Activated CD8-positive, alpha-beta T cell treated with anti-CD3 and anti-CD28 coated beads for 36 hours (primary cell): ENCODE results near the gene WTAP. TPM values are rescaled to one million over a fixed set of nuclear protein-coding genes. Genes with fewer than 3 reads are reported as not detected.

Experiments
- ATAC-seq: fragments of 200-7000 bp; cut with Tn5 transposase; one replicate; pipeline ENCODE4 v1.10.0; 2021; ENCODE audit warnings: mild to moderate bottlenecking, moderate library complexity
- CTCF ChIA-PET: fragments of 350-600 bp; sonication (Branson Sonifier 250); formaldehyde crosslinking; loops from one replicate; lab custom pipeline; 2021; ENCODE audit warnings: antibody characterized with exemption; lab: Charles Lee
- POLR2A ChIA-PET: fragments of 350-600 bp; sonication (Branson Sonifier 250); formaldehyde crosslinking; loops from one replicate; lab custom pipeline; 2021; ENCODE audit warnings: antibody characterized with exemption; lab: Charles Lee
- DNase-seq: peaks from one replicate; pipeline ENCODE4 v3.0.0-alpha.2; 2020
- H3K27ac Mint-ChIP-seq: one replicate; pipeline ENCODE4 v1.8.0; 2021; ENCODE audit warnings: mild to moderate bottlenecking, mixed read lengths
- H3K27me3 Mint-ChIP-seq: one replicate; pipeline ENCODE4 v1.8.0; 2021; ENCODE audit warnings: mixed read lengths
- H3K36me3 Mint-ChIP-seq: one replicate; pipeline ENCODE4 v1.8.0; 2021; ENCODE audit warnings: low read depth, mixed read lengths
- H3K4me1 Mint-ChIP-seq: one replicate; pipeline ENCODE4 v1.8.0; 2021; ENCODE audit warnings: low read depth, mixed read lengths
- H3K4me3 Mint-ChIP-seq: one replicate; pipeline ENCODE4 v1.8.0; 2021; ENCODE audit warnings: mild to moderate bottlenecking, moderate library complexity, mixed read lengths
- H3K9me3 Mint-ChIP-seq: one replicate; pipeline ENCODE4 v1.8.0; 2021; ENCODE audit warnings: mixed read lengths
- intact Hi-C: fragments of 100-400 bp; cut with micrococcal nuclease; formaldehyde crosslinking; loops from one replicate; pipeline ENCODE4 v1.10.0; 2022
- total RNA-seq, 2 experiments: library from RNA; stranded (reverse); gene quantifications; one replicate each; pipeline ENCODE4 v1.2.3, GENCODE V29; 2021
- TF ChIP-seq, protein P1 (sequence below): fragments of 200-600 bp; IDR thresholded peaks from one replicate; pipeline ENCODE4 v1.8.0; 2022; ENCODE audit warnings: antibody characterized with exemption, mild to moderate bottlenecking

Gene WTAP
- total RNA-seq, 2 experiments from 2014 or later, result 79.9 to 80.6 TPM

DNA sequence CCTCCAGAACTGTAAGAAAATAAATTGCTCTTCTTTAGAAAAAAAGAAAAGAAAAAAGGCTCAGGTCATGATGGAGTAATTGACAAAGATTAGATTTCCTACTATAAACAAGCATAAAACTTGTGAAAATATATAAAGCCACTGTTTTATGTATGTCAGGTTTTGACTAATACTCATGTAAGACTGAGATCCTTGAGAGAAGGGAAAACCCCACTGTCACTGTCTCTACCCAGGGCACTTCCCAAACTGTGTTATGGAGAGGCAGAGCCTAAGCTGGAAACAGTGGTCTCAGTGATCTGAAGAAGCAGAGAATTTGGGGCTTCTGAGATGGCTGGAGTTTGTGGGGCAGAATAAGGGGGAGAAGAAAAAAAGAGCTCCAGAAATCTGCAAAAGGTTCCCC, 42.2 kb downstream of the WTAP start:
- no peak overlapping the region for H3K4me3 Mint-ChIP-seq
- ATAC-seq (peak; percentile 37), DNase-seq (no peak)
- H3K27ac Mint-ChIP-seq, result peak overlapping the region; percentile 18
- TF ChIP-seq, protein P1, sequence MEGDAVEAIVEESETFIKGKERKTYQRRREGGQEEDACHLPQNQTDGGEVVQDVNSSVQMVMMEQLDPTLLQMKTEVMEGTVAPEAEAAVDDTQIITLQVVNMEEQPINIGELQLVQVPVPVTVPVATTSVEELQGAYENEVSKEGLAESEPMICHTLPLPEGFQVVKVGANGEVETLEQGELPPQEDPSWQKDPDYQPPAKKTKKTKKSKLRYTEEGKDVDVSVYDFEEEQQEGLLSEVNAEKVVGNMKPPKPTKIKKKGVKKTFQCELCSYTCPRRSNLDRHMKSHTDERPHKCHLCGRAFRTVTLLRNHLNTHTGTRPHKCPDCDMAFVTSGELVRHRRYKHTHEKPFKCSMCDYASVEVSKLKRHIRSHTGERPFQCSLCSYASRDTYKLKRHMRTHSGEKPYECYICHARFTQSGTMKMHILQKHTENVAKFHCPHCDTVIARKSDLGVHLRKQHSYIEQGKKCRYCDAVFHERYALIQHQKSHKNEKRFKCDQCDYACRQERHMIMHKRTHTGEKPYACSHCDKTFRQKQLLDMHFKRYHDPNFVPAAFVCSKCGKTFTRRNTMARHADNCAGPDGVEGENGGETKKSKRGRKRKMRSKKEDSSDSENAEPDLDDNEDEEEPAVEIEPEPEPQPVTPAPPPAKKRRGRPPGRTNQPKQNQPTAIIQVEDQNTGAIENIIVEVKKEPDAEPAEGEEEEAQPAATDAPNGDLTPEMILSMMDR, result no peak
- H3K4me1 Mint-ChIP-seq, result peaks cover 12% of the 10 kb centered on the region
- POLR2A ChIA-PET, result interaction anchor here (0.6 to 6.4 kb wide), 6 partner anchors 10 to 78 kb away, joined by 3 to 39 read pairs (median 4); partner anchors contain the start of genes MRPL18, TCP1 and WTAP
- intact Hi-C loops, result no loop called here
- H3K27me3 Mint-ChIP-seq, result no peaks in the 10 kb centered on the region
- peaks cover 47% of the 10 kb centered on the region for H3K36me3 Mint-ChIP-seq
- peaks cover 6% of the 10 kb centered on the region for H3K9me3 Mint-ChIP-seq
- CTCF ChIA-PET, result no interaction called here

DNA sequence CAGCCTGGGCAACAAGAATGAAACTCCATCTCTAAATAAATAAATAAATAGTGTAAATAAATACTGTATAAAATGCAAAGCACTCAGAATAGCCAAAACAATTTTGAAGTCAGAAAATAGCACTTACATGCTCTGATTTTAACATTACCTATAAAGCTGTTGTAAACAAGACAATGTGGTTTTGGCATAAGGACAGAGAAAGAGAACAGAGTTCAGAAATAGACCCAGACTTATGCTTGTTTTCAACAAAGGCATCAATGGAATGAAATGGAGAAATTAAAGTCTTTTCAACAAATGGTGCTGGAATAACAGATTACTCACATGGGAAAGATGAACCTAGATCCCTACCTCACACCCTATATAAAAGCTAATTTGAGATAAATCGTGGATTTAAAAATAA, 44.9 kb downstream of the WTAP start:
- H3K36me3 Mint-ChIP-seq, result peaks cover 48% of the 10 kb centered on the region
- ATAC-seq (no peak), DNase-seq (no peak)
- H3K9me3 Mint-ChIP-seq, result peaks cover 6% of the 10 kb centered on the region
- H3K27ac Mint-ChIP-seq, result no peak overlapping the region
- CTCF ChIA-PET, result interaction anchor here (1.0 to 1.6 kb wide), 2 partner anchors 17 to 81 kb away, joined by 3 to 4 read pairs; partner anchors contain the start of gene TCP1
- POLR2A ChIA-PET, result interaction anchor here (1.4 to 6.4 kb wide), 4 partner anchors 10 to 41 kb away, joined by 4 to 39 read pairs (median 10); partner anchors contain the start of gene ACAT2
- intact Hi-C loops, result no loop called here
- TF ChIP-seq, protein P1, result no peak
- no peaks in the 10 kb centered on the region for H3K27me3 Mint-ChIP-seq
- peaks cover 2% of the 10 kb centered on the region for H3K4me1 Mint-ChIP-seq
- no peak overlapping the region for H3K4me3 Mint-ChIP-seq

DNA sequence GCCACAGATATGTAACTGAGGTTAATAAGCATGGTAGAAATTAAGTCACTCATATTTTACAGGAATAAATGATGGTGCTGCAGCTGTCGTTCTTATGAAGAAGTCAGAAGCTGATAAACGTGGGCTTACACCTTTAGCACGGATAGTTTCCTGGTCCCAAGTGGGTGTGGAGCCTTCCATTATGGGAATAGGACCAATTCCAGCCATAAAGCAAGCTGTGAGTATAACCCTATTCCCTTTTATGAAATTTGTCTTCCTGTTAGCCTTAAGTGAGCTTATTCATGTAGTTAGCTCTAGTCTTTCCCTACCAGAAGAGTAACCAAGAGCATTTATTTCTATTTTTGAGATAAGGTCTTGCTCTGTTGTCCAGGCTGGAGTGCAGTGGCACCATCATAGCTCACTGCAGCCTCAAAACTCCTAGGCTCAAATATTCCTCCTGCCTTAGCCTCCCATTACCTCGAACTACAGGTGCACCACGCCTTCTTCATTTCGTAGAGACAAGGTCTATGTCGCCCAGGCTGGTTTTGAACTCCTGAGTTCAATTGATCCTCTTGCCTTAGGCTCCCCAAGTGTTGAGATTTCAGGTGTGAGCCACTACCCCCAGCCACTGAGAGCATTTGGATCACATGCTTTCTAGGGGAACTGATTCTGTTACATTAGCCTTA, 50.1 kb downstream of the WTAP start:
- no peaks in the 10 kb centered on the region for H3K9me3 Mint-ChIP-seq
- ChIA-PET POLR2A (interaction anchor here (0.8 to 3.1 kb wide), 3 partner anchors 9 to 13 kb away, joined by 3 to 25 read pairs (median 3); partner anchors contain the start of genes MRPL18 and TCP1), CTCF (no interaction called here)
- TF ChIP-seq, protein P1, result no peak
- H3K36me3 Mint-ChIP-seq, result peaks cover 50% of the 10 kb centered on the region
- H3K4me3 Mint-ChIP-seq, result no peak overlapping the region
- H3K27me3 Mint-ChIP-seq, result no peaks in the 10 kb centered on the region
- intact Hi-C loops, result no loop called here
- H3K4me1 Mint-ChIP-seq, result peaks cover 6% of the 10 kb centered on the region
- H3K27ac Mint-ChIP-seq, result peak overlapping the region; percentile 17
- DNase-seq (no peak), ATAC-seq (no peak)

DNA sequence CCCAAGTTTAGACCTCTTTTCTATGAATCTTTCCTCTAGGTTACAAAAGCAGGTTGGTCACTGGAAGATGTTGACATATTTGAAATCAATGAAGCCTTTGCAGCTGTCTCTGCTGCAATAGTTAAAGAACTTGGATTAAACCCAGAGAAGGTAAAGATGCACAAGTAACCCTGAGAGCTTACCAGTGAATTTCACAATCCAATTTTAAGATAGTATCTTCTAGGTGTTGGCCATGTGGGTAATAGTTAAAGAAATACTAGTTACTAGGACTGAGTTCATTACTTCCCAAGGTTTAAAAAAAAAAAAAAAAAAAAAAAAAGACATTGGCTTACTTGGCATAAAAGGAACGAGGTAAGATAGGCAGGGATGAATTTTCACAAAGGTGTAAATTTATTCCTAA, 50.8 kb downstream of the WTAP start:
- Mint-ChIP-seq H3K27me3 (no peaks in the 10 kb centered on the region), H3K36me3 (peaks cover 58% of the 10 kb centered on the region), H3K9me3 (no peaks in the 10 kb centered on the region), H3K27ac (no peak overlapping the region), H3K4me3 (no peak overlapping the region), H3K4me1 (peaks cover 14% of the 10 kb centered on the region)
- TF ChIP-seq, protein P1, result no peak
- no peak for DNase-seq
- no peak for ATAC-seq
- intact Hi-C loops, result no loop called here
- ChIA-PET POLR2A (interaction anchor here (3.1 kb wide), 1 partner anchor 10 kb away, joined by 25 read pairs; the partner anchor contains the start of genes MRPL18 and TCP1), CTCF (no interaction called here)

DNA sequence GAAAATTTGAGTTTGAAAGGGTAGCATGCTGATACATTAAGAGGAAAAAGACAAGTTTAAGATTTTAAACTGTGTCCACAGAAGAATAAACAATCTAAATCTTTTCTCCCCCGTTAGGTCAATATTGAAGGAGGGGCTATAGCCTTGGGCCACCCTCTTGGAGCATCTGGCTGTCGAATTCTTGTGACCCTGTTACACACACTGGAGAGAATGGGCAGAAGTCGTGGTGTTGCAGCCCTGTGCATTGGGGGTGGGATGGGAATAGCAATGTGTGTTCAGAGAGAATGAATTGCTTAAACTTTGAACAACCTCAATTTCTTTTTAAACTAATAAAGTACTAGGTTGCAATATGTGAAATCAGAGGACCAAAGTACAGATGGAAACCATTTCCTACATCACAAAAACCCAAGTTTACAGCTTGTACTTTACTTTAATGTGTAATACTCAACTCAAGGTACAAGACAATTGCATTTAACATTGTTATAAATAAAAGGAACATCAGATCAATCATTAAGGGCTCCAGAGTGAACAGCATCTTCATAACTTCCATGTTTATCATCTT, 51.3 kb downstream of the WTAP start:
- intact Hi-C loops, result no loop called here
- POLR2A ChIA-PET, result no interaction called here

More for the DNA sequence above, 51.3 kb downstream of the WTAP start:
- Mint-ChIP-seq H3K4me1 (peaks cover 17% of the 10 kb centered on the region), H3K27me3 (no peaks in the 10 kb centered on the region), H3K36me3 (peaks cover 60% of the 10 kb centered on the region), H3K9me3 (no peaks in the 10 kb centered on the region), H3K4me3 (no peak overlapping the region), H3K27ac (no peak overlapping the region)
- no peak for DNase-seq
- TF ChIP-seq, protein P1, result no peak
- CTCF ChIA-PET, result no interaction called here
- no peak for ATAC-seq
